Esophagus squamous epithelium (tissue), 5 donors: Measurements from ENCODE around the gene MON2. TPM values are rescaled to one million over a fixed set of nuclear protein-coding genes. Genes with fewer than 3 reads are reported as not detected.

ENCODE experiments used
- DNase-seq: peaks from one replicate; lab custom pipeline; 2025; lab: John Stamatoyannopoulos, UW
- H3K27ac ChIP-seq, 4 donors: fragments of 200-600 bp; sonication (generic); one replicate each; pipeline ENCODE4 v1.5.1; 2016 to 2019; ENCODE audit warnings: mild to moderate bottlenecking in 1 of 4
- H3K27me3 ChIP-seq, 4 donors: fragments of 200-600 bp; sonication (generic); 1 replicate in 3 of 4; 2 replicates in 1 of 4; pipeline versions ENCODE4 v1.5.1 to v1.6.0; 2017 to 2021; ENCODE audit warnings: antibody characterized with exemption in 1 of 4
- H3K36me3 ChIP-seq, 3 donors: fragments of 200-600 bp; sonication (generic); one replicate each; pipeline ENCODE4 v1.5.1; 2016 to 2019
- H3K4me1 ChIP-seq, 3 donors: fragments of 200-600 bp; sonication (generic); one replicate each; pipeline ENCODE4 v1.5.1; 2017 to 2019
- H3K4me3 ChIP-seq, 4 donors: fragments of 200-600 bp; sonication (generic); 1 replicate in 3 of 4; 2 replicates in 1 of 4; pipeline ENCODE4 v1.5.1; 2016 to 2019; ENCODE audit warnings: mild to moderate bottlenecking in 2 of 4, moderate library complexity in 1 of 4
- H3K9me3 ChIP-seq, 3 donors: fragments of 200-600 bp; sonication (generic); one replicate each; pipeline ENCODE4 v1.5.1; 2016 to 2019
- CTCF ChIP-seq, 6 experiments: fragments of 450-650 bp in 4 of 6; fragments of 200-600 bp in 2 of 6; sonication (generic) in 2 of 6; IDR thresholded peaks; one replicate each; pipeline ENCODE4 v1.5.1; 2016 to 2019; ENCODE audit warnings: antibody characterized with exemption in 6 of 6, mild to moderate bottlenecking in 4 of 6, moderate library complexity in 4 of 6
- POLR2A ChIP-seq, 4 donors: fragments of 450-650 bp; IDR thresholded peaks; one replicate each; pipeline ENCODE4 v1.6.1; 2017; ENCODE audit warnings: antibody characterized with exemption in 4 of 4, mild to moderate bottlenecking in 4 of 4, moderate library complexity in 3 of 4
- WGBS, 2 donors: methylation state at CpG; one replicate each; pipeline ENCODE4 v1.1.5; 2018; 5-methylcytosine and 5-hydroxymethylcytosine counted together
- intact Hi-C: fragments of 100-400 bp; cut with DNase I; formaldehyde crosslinking; loops from one replicate; pipeline ENCODE4 v1.15.0; 2022
- total RNA-seq, 4 donors: library from RNA; depleted of rRNA; stranded (reverse); fragments of >200 nt; gene quantifications; one replicate each; pipeline ENCODE4 v1.1.0, GENCODE V29; 2016
- donor health status: DM: yes; HTN: yes; CAD: no.

MON2 gene
- total RNA-seq, 4 donors from 2014 or later, result 29.6 to 61.4 (median 41.9) TPM

GRCh38 chr12:62603061-62603810 is 136.6 kb downstream of the MON2 start:
- TF ChIP-seq POLR2A (IDR thresholded peaks at IDR 0.05) (peak in 3 of 4 donors; percentile 8 to 77 (median 68)), CTCF (IDR thresholded peaks at IDR 0.05) (peak; percentile 38 to 77 (median 57))
- WGBS, 2 donors, result 0% methylated on average over 5 of the region's 94 CpGs; no CpG with 5 or more reads in 1 of the 2 donors
- no peaks in the 10 kb centered on the region for H3K36me3 ChIP-seq
- H3K4me1 ChIP-seq, result peaks cover 0 to 34% (median 12%) of the 10 kb centered on the region in 3 donors
- H3K4me3 ChIP-seq, result peak overlapping the region; percentile 67 to 94 (median 86)
- intact Hi-C loops, result no loop called here
- H3K9me3 ChIP-seq, result no peaks in the 10 kb centered on the region
- H3K27me3 ChIP-seq, result no peaks in the 10 kb centered on the region
- DNase-seq, result peak; percentile 40
- peak overlapping the region; percentile 98 to 100 (median 98) for H3K27ac ChIP-seq

GRCh38 chr12:62603811-62604098 is 137.1 kb downstream of the MON2 start:
- WGBS, 2 donors, result 2% methylated on average over 4 to 11 of the region's 14 CpGs
- Histone ChIP-seq H3K9me3 (no peaks in the 10 kb centered on the region), H3K4me3 (peak overlapping the region; percentile 67 to 94 (median 86)), H3K27me3 (no peaks in the 10 kb centered on the region), H3K27ac (peak overlapping the region; percentile 98 to 100 (median 98)), H3K36me3 (no peaks in the 10 kb centered on the region), H3K4me1 (peaks cover 0 to 34% (median 12%) of the 10 kb centered on the region in 3 donors)
- DNase-seq, result no peak
- intact Hi-C loops, result no loop called here
- no peak for TF ChIP-seq POLR2A (IDR thresholded peaks at IDR 0.05)
- no peak for TF ChIP-seq CTCF (IDR thresholded peaks at IDR 0.05)

- 37 to 38% methylated on average over 1 of the region's 1 CpG for WGBS, 2 donors
- H3K4me1 ChIP-seq, result peaks cover 0 to 34% (median 12%) of the 10 kb centered on the region in 3 donors
- H3K27me3 ChIP-seq, result no peaks in the 10 kb centered on the region
- H3K27ac ChIP-seq, result peak overlapping the region in 3 of 4 donors; percentile 98 to 100 (median 99)
- no peak for DNase-seq
- H3K9me3 ChIP-seq, result no peaks in the 10 kb centered on the region
- H3K4me3 ChIP-seq, result peak overlapping the region; percentile 67 to 94 (median 86)
- no peaks in the 10 kb centered on the region for H3K36me3 ChIP-seq
- intact Hi-C loops, result no loop called here
- TF ChIP-seq POLR2A (IDR thresholded peaks at IDR 0.05), result no peak
- TF ChIP-seq CTCF (IDR thresholded peaks at IDR 0.05), result no peak
Measured at GRCh38 chr12:62604373-62604772, 137.7 kb downstream of the MON2 start.

GRCh38 chr12:62604871-62605270 is 138.2 kb downstream of the MON2 start:
- WGBS, 2 donors, result 42 to 54% methylated on average over 4 of the region's 4 CpGs
- Histone ChIP-seq H3K36me3 (no peaks in the 10 kb centered on the region), H3K27me3 (no peaks in the 10 kb centered on the region), H3K9me3 (no peaks in the 10 kb centered on the region), H3K4me1 (peaks cover 0 to 34% (median 12%) of the 10 kb centered on the region in 3 donors), H3K27ac (peak overlapping the region in 2 of 4 donors; percentile 98 to 100), H3K4me3 (peak overlapping the region in 3 of 4 donors; percentile 80 to 94 (median 91))
- TF ChIP-seq CTCF (IDR thresholded peaks at IDR 0.05), result no peak
- intact Hi-C loops, result loop anchor here (5.0 kb wide), 1 partner anchor 187 kb away; no protein-coding TSS in a partner anchor
- no peak for DNase-seq

GRCh38 chr12:62605981-62606380 is 139.4 kb downstream of the MON2 start:
- Histone ChIP-seq H3K27me3 (no peaks in the 10 kb centered on the region), H3K36me3 (no peaks in the 10 kb centered on the region), H3K4me3 (no peak overlapping the region), H3K9me3 (no peaks in the 10 kb centered on the region), H3K27ac (no peak overlapping the region), H3K4me1 (peaks cover 0 to 41% (median 12%) of the 10 kb centered on the region in 3 donors)
- 90 to 94% methylated on average over 2 of the region's 2 CpGs for WGBS, 2 donors
- TF ChIP-seq CTCF (IDR thresholded peaks at IDR 0.05) (no peak), POLR2A (IDR thresholded peaks at IDR 0.05) (no peak)
- no peak for DNase-seq
- intact Hi-C loops, result loop anchor here (5.0 kb wide), 1 partner anchor 186 kb away; no protein-coding TSS in a partner anchor
